CD4-positive, alpha-beta T cell treated with Interleukin-6 for 4 hours (primary cell): Measurements from ENCODE around the gene STAB2.

ENCODE experiments used
- DNase-seq: peaks from one replicate; pipeline ENCODE4 v3.0.0-alpha.2; 2020; ENCODE audit warnings: mixed read lengths

Gene STAB2

GRCh38 chr12:103583008-103583407 is 4.1 kb upstream of the STAB2 start:
- no peak for DNase-seq

DNA sequence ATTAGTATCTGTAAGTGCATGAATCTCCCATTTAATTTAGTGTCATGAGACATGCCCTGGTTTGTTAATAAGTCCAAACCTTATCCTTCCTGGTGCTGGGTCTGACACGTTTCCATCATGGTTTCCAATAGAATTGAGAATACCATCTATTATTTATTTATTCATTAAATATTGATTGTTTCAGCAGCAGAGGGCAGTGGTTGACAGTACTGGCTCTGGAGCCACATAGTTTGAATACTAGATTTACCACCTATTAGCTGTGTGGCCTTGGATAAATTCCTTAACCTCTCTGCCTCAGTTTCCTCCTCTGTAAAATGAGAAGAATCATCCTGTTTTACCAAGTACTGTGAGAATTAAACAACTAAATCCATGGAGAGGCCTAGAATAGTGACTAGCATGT is 941 bp upstream of the STAB2 start:
- DNase-seq = no peak

- no peak for DNase-seq
These were observed 1.6 kb downstream of the STAB2 start for GRCh38 chr12:103588680-103589079.

DNA sequence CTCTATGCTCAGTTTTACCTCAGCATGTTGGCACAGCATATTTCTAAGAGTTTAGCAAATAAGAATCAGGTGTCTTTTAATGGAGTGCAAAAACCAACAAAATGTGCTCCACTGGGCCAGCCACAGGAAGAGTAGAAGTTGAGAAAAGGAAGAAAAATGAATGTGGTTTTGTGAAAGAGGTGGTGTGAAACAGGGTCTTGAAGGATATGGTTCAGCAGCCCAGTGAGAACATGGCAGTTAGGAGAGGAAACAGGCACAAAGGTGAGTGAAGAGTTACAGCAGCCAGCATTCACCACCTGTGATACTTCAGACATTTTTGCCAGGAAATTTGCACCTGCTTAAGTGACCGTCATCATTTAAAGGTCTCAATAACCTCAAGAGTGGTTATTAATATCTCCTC is 2.4 kb downstream of the STAB2 start:
- no peak for DNase-seq

DNA sequence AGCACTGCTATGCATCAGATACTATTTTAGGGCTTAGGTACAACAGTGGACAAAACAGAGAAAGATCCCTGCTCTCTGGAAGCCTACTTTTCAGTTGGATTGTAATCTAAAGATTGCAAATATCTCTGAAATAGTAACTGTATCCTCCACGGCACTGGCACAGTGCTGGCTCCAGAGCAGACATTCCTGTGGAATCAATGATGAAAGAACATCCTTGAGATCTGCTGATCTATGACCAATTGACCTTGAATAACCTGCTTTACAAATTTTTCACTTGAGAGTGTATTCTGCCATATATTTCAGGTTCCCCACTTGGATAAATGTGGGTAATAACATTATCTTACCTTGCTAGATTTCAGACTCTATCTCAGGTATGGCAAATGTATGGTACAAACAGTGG is 3.2 kb downstream of the STAB2 start:
- DNase-seq = no peak

- no peak for DNase-seq
These were observed 9.9 kb downstream of the STAB2 start for GRCh38 chr12:103596981-103597380.

DNA sequence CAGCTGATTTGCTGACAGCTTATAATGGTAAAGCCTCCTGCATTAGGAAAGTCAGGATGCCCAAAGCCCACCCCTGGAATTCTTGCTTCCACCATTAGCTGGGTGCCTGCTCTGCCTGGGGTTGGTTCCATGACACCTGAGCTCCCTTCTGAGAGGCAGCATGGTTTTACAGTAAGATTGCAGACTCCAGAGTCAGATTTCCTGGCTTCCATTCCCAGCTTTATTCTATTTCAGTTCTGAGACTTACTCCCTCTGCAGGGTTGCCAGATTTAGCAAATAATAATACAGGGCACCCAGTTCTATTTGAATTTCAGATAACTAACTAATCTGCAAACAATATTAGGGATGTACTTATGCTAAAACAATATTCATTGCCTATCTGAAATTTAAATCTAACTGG is 12.2 kb downstream of the STAB2 start:
- no peak for DNase-seq

GRCh38 chr12:103600967-103601728 is 14.1 kb downstream of the STAB2 start:
- DNase-seq = no peak

- DNase-seq = no peak
These were observed 33.3 kb downstream of the STAB2 start for GRCh38 chr12:103620395-103620794.

- DNase-seq = no peak
These were observed 36.6 kb downstream of the STAB2 start for GRCh38 chr12:103623716-103624115.

DNA sequence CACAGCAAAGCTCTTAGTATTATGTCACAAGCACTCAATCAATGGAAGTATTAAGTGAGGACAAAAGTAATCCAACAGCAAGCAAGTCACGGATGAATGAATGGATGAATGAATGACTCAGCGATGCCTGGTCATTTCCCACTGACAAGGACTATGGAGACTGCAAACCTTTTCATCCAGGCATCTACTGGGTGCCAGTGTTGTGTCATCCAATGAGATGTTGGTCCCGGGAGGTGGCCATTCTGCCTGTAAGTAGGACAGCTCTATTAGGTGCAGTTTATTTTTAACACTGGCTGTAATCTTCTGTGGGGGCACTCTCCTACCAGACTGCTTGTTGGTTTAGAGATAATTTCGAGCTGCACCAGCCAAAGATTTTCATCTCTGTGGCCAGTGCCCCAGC is 39.4 kb downstream of the STAB2 start:
- no peak for DNase-seq

DNA sequence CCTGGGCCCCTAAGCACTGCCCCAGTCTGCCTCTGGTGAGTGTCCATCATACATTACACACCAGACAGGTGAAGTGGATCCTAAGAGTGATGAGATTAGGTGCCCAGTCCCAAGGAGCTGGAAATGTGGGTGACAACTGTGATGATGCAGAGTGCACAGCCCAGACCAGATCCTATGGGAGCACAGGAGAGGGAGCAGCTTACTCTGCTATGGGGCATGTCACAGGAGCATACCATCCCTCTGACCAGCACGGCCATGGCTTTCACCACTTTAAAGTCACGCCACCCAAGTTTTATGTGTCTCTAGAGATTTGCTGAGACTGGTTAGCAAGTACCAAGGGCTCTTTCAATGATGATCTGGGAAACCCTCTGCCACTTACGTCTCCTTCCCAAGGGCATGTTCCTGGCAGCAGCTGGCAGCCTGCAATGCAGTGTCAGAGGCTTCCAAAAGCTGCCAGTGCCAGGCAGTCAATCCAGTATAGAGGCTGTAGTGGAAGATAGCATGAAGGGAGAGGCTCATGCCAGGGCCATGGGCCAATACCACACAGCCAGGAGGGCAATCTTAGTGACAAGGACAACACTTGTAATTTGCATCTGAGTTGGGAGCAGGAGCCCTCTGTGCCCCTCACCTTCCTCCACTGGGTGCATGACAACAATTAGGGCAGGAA is 40.2 kb downstream of the STAB2 start:
- DNase-seq = no peak

DNA sequence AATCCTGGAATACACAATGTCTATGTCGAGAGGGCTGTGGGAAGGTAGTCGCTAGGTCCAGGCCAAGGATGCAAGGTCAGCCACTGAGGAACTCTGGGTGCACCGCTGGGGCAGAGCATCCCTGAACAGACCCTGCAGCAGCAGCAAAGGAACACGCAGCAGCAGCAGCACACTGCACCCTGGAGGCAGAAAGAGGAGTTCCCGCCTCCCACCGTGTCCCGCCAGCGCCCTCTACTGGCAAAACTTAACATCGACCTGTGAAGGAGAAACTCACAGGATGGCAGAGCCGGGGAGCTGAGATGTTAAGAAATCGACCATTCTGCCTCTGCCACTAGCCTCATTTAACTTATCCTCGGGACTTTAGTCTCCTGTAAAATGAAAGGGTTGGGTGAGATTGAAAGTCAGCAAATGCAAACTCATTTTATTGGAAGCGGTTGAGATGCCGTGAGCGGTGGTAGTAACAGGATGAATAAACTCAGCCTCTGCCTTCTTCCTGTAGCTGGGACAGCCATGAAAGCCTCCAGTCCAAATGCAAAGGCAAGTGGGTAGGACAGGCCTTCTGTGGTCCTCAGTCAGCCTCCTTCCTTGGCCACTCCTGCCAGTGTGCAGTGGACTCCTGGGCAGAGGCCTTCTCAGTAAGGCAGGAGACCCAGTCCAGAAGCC is 45.6 kb downstream of the STAB2 start:
- DNase-seq = peak; percentile 14

- DNase-seq = no peak
These were observed 47.7 kb downstream of the STAB2 start for GRCh38 chr12:103634732-103635131.

DNA sequence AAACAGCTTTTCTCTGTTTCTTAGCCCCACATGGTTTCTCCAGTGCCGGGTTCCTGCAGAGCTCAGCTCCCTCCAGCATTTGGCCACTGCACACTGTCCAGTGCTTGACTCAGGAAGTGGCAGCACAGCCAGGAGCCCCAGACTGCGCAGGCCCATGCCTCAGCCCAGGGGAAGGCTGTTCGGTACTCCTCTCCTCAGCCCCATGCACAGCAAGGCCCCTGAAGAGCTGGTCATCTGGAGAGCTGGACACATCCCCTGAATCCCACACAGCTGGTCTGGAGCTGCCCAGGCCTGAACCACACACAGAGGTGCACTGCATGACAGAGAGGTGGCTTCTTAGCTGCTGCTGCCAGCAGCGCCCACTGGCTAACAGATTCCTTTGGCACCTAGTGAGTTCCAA is 48.3 kb downstream of the STAB2 start:
- no peak for DNase-seq

DNA sequence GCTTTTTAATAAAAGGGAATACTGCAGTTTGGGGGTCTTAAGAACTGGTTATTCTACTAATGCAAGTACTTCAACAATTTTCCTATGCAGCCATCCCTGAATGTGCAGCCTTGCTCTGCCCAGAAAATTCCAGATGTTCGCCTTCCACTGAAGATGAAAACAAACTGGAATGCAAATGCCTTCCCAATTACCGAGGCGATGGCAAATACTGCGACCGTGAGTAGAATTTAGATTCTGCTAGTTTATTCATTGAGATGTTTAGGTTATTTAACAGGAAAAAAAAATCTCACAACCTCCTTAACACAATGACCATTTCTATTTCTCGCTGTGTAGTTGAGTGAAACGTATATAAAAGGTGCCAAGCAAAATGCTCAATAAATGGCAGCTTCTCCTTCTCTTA is 49.9 kb downstream of the STAB2 start:
- DNase-seq = no peak

GRCh38 chr12:103637429-103637828 is 50.4 kb downstream of the STAB2 start:
- no peak for DNase-seq

DNA sequence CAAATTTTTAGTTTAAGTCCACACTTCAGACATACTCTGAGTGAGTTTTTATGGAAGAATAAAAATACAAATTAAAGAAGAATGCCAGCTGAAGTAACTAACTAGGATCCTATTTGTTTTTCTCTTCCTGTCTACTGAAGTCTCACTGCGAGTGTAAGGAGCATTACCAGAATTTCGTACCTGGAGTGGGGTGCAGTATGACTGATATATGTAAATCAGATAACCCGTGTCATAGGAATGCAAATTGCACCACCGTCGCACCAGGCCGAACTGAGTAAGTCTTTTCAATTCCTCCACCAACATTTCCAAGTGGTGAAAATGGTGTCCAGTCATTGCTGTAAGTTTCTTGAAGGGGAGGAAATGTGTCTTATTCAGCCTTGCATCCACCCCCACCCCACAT is 52.9 kb downstream of the STAB2 start:
- DNase-seq = no peak

- DNase-seq = no peak
These were observed 53.3 kb downstream of the STAB2 start for GRCh38 chr12:103640410-103640809.

- DNase-seq = no peak
These were observed 53.8 kb downstream of the STAB2 start for GRCh38 chr12:103640831-103641230.

DNA sequence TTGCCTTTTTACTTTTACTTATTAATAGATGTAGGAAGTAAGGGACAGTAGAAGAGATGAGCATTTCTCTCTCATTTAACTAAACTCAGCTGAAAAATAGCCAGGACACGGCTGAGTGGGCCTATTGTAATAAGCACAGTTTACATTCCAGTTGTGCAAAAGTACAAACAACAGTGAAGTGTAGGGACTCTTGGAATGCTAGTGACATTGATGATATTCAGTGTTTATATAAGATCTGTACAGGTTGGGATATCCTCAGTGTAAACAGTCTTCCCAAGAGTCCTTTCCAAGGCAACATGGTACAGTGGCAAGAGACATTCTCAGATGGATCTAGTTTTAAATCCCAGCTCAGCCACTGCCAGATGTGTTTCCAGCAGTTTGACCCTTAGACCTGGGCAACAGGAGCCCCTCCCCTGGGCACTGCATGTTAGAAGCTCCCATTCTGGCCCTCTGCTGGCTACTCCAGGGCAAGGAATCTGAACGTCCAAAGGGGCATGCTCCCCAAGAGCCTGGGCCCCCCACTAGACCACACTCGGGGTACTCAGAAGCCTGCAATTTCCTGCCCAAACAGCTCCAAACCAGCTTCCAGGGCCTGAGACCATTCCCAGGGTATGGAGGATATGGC is 55.3 kb downstream of the STAB2 start:
- no peak for DNase-seq

DNA sequence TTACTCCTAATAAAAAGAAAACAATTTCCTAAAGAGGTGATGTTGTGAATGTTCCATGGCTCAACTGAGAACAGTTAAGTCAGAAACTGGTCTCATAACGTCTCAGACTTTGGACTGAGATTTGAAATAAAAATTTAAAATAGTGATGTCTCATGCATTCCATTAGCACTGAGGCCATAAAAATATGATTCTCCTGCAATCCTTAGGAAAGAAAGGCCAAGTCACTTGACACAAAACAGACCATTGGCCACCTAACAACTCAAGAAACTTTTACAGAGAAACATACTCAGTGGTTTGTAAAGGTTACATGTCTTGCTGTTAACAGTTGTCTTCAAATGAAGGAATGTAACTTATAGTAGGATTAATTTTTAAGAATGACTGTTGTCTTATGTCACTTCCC is 58.1 kb downstream of the STAB2 start:
- no peak for DNase-seq

DNA sequence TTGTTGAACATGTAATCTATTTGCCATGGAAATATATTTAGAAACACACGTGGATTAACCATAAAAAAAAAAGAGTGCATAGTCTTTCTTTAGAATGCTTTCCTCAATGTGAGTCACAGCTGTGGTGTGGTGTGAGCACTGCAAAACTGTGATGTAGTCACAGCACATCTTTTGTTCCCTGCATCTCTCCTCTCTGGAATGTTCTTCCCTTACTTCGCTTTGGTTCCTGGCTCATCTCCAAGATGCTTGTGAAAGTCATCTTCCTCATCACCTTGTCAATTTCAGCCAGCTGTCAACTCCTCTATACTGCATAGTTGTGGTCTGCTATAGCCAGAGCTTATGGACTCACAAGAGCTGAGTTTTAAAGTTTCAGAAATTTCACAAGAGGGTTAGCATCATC is 60.2 kb downstream of the STAB2 start:
- DNase-seq = no peak

GRCh38 chr12:103652808-103653207 is 65.7 kb downstream of the STAB2 start:
- DNase-seq = no peak
